Measurements from ENCODE around the gene SORCS3.

Gene SORCS3

DNA sequence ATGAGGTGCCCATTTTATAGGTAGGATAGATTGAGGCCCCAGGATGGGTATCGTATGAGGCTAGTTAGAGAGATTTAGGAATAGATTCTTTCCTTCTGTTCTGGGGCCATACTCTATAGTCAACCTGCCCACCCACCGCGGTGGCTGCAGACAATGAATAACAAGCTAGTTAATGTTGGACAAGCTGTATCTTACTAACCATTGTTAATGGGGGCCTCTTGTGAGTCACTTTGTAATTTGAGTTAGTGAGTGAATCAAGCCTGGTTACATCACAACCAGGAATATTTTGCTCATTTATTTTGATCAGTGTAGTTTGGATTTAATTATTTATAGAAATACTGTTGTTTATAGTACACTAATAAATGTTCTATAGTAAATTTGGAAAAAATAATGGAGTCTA lies 7.3 kb downstream of the SORCS3 start:
- H3K27me3 ChIP-seq (ENCODE audit: insufficient read depth, poor library complexity, severe bottlenecking): peaks cover 10% of the 10 kb centered on the region
- no peak overlapping the region for H3K4me3 ChIP-seq (replicated peaks; ENCODE audit: insufficient read depth, low read length)

DNA sequence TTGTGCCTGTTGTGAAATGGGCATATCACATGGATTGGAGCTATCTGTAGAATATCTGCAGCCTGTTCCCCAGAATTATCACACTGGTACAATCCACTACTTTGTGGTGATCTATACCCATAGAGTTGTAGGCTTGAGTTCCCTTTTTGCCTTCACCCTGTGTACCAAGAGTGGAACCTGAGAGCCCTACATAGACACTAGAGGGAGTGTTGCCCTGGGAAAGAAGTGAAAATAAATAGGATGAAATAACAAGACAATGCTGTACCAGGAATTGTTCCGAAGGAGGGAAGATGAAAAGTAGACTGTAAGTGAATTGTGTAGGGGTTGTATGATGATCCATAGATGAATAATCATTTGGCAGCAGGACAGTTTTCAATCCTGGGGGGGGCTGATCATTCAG lies 9.0 kb downstream of the SORCS3 start:
- H3K27me3 ChIP-seq (ENCODE audit: insufficient read depth, poor library complexity, severe bottlenecking): peaks cover 9% of the 10 kb centered on the region
- DNase-seq (ENCODE audit: low read depth in 1 of 2, low spot score in 1 of 2): peak in 1 of 2 experiments; percentile 13
- H3K27ac ChIP-seq (replicated peaks): no peak overlapping the region

More for the DNA sequence above, 7.3 kb downstream of the SORCS3 start:
- H3K27ac ChIP-seq (replicated peaks): no peak overlapping the region
- TF ChIP-seq GABPA (IDR thresholded peaks at IDR 0.05; ENCODE audit: low read depth): no peak
- TF ChIP-seq, protein P1, sequence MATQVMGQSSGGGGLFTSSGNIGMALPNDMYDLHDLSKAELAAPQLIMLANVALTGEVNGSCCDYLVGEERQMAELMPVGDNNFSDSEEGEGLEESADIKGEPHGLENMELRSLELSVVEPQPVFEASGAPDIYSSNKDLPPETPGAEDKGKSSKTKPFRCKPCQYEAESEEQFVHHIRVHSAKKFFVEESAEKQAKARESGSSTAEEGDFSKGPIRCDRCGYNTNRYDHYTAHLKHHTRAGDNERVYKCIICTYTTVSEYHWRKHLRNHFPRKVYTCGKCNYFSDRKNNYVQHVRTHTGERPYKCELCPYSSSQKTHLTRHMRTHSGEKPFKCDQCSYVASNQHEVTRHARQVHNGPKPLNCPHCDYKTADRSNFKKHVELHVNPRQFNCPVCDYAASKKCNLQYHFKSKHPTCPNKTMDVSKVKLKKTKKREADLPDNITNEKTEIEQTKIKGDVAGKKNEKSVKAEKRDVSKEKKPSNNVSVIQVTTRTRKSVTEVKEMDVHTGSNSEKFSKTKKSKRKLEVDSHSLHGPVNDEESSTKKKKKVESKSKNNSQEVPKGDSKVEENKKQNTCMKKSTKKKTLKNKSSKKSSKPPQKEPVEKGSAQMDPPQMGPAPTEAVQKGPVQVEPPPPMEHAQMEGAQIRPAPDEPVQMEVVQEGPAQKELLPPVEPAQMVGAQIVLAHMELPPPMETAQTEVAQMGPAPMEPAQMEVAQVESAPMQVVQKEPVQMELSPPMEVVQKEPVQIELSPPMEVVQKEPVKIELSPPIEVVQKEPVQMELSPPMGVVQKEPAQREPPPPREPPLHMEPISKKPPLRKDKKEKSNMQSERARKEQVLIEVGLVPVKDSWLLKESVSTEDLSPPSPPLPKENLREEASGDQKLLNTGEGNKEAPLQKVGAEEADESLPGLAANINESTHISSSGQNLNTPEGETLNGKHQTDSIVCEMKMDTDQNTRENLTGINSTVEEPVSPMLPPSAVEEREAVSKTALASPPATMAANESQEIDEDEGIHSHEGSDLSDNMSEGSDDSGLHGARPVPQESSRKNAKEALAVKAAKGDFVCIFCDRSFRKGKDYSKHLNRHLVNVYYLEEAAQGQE (IDR thresholded peaks at IDR 0.05; ENCODE audit: insufficient replicate concordance, low read depth): no peak
- TF ChIP-seq POLR2AphosphoS5 (IDR thresholded peaks at IDR 0.05; ENCODE audit: low read depth): no peak
- TF ChIP-seq, protein P2, sequence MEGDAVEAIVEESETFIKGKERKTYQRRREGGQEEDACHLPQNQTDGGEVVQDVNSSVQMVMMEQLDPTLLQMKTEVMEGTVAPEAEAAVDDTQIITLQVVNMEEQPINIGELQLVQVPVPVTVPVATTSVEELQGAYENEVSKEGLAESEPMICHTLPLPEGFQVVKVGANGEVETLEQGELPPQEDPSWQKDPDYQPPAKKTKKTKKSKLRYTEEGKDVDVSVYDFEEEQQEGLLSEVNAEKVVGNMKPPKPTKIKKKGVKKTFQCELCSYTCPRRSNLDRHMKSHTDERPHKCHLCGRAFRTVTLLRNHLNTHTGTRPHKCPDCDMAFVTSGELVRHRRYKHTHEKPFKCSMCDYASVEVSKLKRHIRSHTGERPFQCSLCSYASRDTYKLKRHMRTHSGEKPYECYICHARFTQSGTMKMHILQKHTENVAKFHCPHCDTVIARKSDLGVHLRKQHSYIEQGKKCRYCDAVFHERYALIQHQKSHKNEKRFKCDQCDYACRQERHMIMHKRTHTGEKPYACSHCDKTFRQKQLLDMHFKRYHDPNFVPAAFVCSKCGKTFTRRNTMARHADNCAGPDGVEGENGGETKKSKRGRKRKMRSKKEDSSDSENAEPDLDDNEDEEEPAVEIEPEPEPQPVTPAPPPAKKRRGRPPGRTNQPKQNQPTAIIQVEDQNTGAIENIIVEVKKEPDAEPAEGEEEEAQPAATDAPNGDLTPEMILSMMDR (IDR thresholded peaks at IDR 0.05; ENCODE audit: insufficient read depth, low read length): no peak
- no peak for TF ChIP-seq SPI1 (IDR thresholded peaks at IDR 0.05; ENCODE audit: borderline replicate concordance, low read depth)
- no peak for DNase-seq (ENCODE audit: low read depth in 1 of 2, low spot score in 1 of 2)

DNA sequence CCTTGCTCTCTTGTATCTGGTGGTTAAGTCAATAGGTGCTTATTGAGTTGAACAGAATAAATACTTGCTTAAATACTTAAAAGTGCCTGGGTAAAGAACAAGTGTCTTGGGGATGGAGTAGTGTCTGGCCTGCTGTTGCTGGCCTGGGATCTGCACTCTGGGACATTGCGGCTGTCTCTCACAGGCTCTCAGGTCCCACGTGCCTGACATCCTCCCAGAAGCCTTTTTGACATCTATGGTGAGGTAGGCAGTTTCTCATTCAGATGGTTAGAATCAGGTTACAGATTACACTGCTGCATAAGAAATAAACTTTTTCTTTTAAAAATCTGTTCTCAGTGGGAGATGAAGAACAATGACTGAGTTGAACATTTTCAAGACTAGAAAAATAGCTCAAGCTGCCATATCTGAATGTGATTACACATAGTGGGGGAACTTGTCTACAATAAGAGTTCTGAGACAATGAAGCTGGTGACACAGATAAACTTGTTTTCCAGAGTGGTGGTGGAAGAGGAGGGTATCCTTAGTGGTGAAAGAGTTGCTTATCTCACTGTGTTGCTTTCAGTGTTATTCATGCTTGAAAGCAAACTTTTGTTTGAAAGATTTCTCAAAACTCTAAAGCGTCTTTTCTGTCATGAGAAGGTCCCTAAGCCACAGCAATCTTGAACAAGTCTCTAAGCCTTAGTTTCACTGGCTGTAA lies 9.7 kb downstream of the SORCS3 start:
- DNase-seq (ENCODE audit: low read depth in 1 of 2, low spot score in 1 of 2): no peak
- Histone ChIP-seq H3K27me3 (ENCODE audit: insufficient read depth, poor library complexity, severe bottlenecking) (peaks cover 5% of the 10 kb centered on the region), H3K27ac (replicated peaks) (no peak overlapping the region), H3K4me3 (replicated peaks; ENCODE audit: insufficient read depth, low read length) (no peak overlapping the region)
- TF ChIP-seq, protein P2 (IDR thresholded peaks at IDR 0.05; ENCODE audit: insufficient read depth, low read length): no peak
- TF ChIP-seq SPI1 (IDR thresholded peaks at IDR 0.05; ENCODE audit: borderline replicate concordance, low read depth): no peak
- TF ChIP-seq GABPA (IDR thresholded peaks at IDR 0.05; ENCODE audit: low read depth): no peak
- TF ChIP-seq, protein P1 (IDR thresholded peaks at IDR 0.05; ENCODE audit: insufficient replicate concordance, low read depth): no peak
- no peak for TF ChIP-seq POLR2AphosphoS5 (IDR thresholded peaks at IDR 0.05; ENCODE audit: low read depth)

More for the DNA sequence above, 9.0 kb downstream of the SORCS3 start:
- TF ChIP-seq, protein P2 (IDR thresholded peaks at IDR 0.05; ENCODE audit: insufficient read depth, low read length): no peak
- TF ChIP-seq SPI1 (IDR thresholded peaks at IDR 0.05; ENCODE audit: borderline replicate concordance, low read depth) (peak; percentile 44; the same call in 1 of the 2 replicates), GABPA (IDR thresholded peaks at IDR 0.05; ENCODE audit: low read depth) (no peak)
- H3K4me3 ChIP-seq (replicated peaks; ENCODE audit: insufficient read depth, low read length): no peak overlapping the region

All from HL-60 (cell line).